NCI-H1092 treated with DMSO at 0.1 percent for 48 hours (cell line): Measurements from ENCODE around the gene SMTN.
"Not testable (repeated sequence)": the region's sequence is repeated elsewhere in the genome, so short reads cannot be mapped to it uniquely, and the experiment has no call there.

ENCODE experiments used
- DNase-seq: peaks from one replicate; lab custom pipeline; 2025; lab: John Stamatoyannopoulos, UW

The SMTN gene

DNA sequence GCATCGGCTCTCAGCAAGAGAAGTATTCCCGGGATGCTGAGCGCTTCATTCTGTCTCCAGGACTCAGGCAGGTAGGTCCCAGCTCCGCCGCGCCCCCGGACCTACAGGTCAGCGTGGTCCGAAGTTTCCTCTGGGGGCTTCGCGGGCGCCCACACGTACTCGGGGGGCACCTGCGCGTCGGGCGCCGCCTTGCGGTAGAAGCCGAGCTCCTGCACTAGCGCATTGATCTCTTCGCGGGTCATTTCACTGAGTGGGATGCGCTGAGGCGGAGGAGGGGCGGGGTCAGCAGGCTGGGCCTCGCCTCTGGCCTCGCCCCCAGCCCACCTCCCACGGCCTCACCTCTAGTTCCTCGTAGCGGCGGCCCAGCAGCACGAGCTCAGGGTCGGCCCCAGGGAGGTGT is 23.8 kb downstream of the SMTN start:
- no peak for DNase-seq

DNA sequence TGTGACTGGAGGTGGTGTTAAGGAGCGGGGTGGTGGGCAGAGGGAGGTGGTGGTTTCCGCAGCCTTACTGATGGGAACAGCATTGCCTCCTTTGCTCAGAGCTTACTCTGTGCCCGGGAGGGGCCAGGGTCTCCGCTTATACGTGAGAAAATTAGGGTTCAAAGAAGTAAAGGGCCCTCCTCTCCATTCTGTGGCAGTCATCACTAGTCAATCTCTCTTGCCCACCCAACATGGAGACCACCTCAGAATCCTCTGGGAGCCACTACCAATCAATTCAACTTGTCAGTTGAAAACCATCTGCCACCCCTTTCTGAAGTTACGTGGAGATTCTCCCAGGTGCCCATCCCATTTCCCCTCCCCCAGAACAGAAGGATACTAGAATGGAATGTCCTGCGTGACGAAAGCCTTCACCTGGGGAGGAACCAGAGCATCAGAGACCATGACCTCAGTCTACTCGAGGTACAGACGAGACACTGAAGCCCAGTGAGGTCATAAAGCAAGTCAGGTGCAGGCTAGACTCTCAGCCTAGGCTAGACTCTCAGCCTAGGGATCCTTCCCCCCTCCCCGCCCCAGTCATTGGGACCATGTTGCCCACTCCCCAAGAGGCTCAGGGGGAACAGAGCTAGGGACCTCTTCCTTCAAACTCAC is 24.3 kb downstream of the SMTN start:
- no peak for DNase-seq

DNA sequence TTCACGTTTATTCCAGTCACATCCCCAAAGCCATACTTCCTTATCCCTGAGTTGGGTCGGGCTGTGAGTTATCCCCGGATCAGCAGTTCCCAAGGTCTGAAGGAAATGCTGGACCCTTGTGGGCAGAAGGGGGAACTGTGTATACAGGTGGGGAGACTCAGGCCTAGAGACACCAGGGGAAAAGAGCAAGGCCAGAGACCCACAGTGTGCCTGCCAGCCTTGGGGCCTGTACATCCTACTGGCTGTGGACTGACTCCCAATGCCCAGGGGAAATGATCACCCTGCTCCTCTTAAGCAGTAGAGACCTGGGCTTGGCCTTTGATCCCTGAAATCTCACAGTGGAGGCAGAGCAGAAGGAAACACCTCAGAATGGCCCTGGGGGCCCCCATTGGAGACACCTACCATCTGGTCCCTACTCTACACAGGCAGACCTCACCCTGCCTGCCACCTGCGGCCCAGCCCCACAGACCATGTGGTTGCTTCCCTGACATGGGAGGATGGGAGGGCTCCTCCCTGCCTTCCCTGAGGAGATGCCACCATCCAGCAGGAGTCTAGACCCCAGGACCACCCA is 25.0 kb downstream of the SMTN start:
- DNase-seq = no peak

DNA sequence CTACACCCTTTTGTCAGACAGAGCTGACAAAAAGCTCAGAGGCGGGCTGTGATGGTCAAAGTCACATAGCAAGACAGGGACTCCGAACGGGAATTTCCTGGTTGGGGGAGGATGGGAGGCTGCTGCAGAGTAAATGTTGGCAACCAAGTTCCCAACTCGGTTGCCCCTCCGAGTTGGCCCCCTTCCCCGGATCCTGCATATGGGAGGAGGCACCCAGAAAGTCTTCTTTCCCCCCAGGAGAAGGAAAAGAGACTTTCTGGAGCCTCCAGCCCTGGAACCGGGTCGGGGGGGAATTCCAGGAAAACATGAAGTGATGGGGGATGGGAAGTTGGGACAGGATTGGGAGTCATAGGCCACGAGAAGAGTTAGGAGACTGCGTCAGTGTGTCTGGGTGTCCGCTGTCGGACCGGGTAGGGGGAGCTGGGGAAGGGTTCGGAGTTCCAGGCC is 25.6 kb downstream of the SMTN start:
- no peak for DNase-seq

DNA sequence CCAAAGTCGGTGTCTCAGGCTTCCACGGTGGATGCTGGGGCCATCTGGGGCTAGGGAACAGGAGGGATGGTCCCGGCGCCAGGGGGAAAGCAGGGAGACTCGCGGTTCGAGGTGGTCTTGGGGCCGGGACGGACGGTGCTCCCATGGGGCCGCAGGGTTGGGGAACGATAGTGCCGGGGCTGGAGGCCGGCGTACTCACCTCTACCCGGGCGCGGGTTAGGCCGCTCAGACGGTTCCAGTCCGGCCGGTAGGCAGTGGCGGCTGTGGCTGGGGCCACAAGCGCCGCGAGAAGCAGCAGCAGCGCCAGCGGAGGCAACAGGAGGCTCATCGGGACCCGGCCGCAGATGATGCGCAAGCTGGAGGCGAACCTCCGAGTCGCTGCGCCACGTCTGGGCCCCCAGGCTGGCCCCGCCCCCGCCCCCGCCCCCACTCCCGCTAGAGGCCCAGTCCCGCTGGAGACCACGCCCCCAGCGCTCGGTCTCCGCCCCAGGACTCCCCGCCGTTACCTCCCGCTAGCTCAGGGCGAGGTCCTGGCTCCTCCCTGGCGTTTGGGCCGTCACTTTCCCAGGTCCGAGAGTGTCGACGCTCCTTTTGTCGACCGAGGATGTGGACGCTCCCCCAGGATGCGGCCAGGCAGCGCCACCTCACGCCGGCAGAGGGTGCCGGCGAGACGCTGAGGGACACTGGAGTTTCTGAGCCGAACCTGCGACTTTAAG is 26.2 kb downstream of the SMTN start, which contains the start of gene SELENOM:
Gene SELENOM (minus strand): TSS at position 391 of the 716 bp plus-strand sequence. CDS start 63 bp downstream, at position 328.
- peak; percentile 69 for DNase-seq

DNA sequence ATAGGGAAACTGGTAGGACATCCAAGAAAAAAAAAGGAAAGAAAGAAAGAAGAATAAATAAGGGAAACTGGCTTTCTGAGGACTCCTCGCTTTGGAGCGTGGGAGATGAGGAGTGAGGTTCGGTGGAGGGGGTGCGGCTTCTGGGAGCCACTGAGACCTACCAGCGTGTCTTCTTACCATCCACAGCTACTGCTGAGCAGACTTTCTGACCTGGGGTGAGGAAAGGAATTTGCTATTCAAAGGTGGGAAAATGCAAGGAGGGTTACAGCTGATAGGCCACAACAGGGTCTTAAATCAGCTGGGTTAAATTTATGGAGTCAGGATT is 26.7 kb downstream of the SMTN start:
- no peak for DNase-seq

DNA sequence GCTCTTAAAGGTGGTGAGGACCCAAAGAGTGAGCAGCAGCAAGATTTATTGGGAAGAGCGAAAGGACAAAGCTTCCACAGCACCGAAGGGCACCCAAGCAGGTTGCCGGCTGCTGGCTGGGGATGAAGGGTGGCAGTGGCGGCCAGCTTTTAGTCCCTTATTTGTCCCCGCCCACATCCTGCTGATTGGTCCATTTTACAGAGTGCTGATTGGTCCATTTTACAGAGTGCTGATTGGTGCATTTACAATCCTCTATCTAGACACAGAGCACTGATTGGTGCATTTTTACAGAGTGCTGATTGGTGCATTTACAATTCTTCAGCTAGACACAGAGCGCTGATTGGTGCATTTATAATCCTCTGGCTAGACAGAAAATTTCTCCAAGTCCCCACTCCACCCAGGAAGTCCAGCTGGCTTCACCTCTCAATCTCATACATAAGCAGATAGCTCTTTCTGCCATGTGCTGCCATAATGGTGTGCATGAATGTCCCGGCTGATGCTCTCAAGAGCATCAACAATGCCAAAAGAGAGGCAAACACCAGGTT is 31.5 kb downstream of the SMTN start:
- DNase-seq = not testable (repeated sequence)

DNA sequence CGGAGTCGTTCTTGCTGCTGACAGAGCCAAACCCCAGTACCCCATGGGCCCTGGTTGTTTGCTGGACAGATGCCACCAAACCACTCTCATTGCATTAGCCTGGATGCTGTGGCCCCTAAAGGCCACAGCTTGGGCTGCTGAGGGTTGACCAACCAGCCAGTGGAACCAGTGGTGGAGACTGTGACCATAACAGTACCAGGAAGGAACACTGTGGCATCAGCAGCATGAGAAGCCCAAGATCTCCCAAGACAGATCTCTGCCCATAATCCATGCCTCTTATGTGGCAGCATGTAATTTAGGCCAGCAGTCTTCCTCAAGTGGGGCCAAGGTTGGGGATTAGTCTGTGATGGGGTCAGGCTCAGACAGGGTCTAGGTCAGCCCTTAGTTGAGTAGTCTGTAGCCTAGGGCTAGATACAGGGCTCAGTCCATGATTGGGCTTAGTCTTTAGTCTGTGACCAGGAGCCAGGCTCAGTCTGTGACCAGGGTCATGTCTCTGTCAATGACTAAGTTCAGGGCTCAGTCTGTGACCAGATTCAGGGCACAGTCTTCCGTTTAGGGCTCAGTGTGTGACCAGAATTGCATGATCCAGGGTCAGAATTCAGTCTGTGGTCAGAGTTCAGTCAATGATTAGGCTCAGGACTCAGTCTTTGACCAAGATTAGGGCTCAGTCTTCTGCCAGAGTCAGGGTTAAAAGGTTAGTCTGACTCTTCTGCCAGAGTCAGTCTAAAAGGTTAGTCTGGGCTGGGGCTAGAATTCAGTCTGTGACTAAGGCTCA is 37.1 kb downstream of the SMTN start:
- DNase-seq = no peak

DNA sequence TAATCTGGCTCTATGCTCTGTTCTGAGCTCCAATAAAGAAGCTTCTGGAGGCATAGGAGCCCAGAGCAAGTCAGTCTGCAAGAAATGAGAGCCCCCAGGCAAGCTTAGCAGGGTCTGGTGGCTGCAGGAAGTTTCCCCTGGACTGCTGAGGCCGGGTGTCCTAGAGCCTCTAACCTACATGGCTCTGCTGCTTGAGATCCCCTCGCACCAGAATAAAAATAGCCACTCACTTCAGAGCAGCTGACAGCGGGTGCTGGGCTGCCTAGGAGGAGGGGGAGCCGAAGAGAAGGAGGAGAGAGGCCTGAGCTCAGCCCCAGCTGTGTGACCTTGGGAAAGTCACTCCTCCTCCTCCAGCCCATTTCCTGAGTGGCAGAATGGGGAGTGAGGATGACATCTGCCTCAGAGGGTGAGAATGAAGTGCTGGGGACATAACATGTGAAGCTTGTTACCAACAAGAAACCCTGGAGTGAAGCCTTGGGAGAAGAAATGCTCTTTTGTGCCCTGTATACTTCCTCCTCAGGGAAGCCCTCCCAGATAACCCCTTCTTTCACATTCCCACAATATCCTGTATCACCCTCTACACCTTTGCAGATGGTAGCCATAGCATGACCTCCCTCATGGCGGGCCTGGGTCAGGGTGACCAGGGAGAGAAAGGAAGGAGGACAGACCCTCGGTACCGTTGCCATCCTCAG is 38.1 kb downstream of the SMTN start:
- no peak for DNase-seq

DNA sequence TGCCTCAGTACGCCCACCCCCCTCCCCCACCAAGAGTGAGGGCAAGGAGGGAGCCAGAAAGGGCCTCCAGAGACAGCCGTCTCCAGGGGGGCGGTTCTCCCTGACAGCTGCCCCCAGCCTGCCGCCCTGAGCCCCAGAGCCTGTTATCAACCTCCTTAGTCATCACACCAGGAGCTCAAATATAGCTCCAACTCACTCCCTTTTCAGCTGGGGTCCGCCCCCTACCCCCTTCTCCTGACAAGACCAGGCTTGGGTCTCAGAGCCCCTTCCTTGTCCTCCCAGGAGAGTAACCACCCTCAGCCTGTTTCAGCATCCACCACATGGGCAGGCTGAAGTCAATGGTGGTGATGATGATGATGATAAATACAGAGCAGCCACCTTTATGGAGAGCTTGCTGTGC is 39.1 kb downstream of the SMTN start:
- DNase-seq = no peak

DNA sequence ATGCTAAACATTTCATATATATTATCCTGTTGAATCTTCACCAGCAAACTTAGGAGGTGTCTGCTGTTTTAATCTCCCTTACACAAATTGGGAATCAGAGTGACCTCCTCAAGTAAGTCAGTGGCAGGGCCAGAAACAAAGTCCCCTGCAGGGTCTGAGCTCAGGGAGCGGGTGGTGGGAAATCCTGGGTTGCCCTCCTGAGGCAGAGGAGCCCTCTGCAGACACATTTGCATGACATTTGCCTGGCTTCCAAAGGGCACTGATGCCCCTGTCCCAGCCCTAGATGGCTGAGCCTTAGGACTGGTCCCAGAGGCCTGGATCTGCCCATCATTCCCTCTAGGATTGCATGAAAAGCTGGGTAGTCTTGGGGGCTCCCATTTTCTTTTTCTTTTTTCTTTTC is 39.5 kb downstream of the SMTN start:
- DNase-seq = no peak

DNA sequence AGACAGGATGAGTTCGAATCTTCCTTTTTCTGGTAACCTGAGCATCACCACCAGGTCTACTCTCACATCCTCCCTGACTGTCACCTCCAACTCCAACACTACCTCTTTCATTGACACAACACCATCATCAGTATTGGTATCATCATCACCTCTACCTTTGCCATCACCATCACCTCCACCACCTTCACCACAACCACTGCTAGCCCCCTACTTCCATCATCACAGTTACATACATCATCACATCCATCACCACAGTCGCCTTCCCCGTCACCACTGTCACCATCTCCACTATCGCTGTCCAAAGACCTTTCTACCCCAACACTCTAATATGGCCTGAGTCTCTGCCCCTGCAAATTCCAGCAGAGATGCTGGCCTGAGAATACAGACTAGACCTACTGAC is 40.3 kb downstream of the SMTN start:
- no peak for DNase-seq

DNA sequence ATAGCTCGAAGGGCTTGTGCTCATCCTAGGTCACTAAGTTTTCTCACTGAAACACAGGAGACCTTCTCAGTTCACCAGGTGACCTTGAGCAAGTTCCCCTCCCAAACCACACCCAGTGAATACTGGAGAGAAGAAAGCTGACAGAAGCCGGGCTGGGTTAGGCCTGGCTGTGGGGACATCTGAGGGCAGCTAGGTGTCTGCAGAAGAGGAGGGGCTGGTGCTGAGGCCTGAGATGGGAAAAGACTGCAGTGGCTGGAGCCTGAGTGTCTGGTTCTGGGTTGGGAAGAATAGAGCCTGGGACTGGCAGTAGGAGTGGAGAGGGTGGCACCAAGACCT is 41.0 kb downstream of the SMTN start:
- DNase-seq = no peak

DNA sequence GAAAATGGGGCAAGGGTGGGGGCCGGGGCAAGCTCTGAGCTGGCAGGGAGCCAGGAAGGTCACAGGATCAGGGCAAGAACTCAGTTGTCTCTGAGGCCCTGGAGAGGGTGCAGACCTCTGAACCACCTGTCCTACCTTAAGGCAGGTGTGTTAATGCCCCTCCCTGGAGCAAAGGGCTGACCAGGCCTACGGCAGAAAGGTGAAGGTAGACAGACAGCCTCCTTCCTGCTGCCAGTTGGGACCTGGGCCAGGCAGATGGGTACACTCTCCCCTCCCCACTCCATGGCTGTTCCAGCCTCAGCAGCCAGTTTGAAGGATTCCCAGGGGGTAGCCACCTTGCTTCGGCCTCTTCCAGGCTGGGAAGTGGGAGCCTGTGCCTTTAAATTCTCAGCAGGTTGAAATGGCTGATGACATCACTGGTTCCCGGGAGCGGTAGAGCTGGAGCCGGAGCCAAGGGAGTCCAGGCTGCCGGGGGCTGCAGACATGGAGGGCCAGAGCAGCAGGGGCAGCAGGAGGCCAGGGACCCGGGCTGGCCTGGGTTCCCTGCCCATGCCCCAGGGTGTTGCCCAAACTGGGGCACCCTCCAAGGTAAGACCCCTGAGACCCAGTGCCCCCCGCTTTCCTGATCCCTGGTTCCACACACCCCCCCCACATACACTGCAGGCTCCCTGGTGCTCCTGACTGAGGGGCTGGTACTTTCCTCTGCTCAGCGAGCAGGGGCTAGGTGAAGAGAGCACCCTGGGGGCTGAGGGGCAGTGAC is 41.6 kb downstream of the SMTN start, which contains the start of gene INPP5J:
Gene INPP5J (plus strand): TSS at position 435 of the 760 bp plus-strand sequence. CDS start 49 bp downstream, at position 484.
- peak; percentile 61 for DNase-seq

DNA sequence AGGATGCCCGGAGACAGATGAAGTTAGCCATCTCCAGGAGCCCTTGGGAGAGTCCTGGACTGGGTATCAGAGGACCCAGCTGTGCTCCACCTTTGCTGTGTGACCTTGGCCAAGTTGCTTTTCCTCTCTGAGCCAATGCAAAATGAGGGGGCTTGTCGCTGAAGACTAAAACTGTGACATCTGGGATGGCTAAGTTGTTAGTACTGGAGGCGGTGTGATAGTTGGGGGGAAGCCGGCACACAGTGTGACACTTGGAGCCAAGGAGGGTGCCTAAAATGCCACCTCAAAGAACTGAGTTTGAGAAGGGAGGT is 42.1 kb downstream of the SMTN start:
- no peak for DNase-seq

DNA sequence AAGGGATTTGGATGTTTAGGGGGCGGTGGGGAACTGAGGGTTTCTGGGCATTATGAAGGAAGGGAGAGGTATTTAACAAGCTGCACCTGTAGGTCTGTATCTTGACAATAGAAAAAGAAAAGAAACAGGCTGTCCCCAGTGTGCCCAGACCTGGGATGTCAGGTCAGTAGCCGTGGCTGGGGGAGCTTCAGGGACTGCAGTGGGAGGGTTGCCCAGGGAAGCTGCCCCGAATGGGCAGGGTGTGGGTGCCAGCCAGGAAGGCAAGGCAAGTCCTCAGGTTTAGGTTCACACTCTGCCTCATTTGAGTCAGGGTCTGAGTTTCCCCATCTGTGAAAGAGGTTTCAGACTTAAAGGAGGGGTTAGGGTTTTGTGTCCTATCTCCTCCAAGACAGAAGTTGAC is 43.2 kb downstream of the SMTN start:
- DNase-seq = no peak

DNA sequence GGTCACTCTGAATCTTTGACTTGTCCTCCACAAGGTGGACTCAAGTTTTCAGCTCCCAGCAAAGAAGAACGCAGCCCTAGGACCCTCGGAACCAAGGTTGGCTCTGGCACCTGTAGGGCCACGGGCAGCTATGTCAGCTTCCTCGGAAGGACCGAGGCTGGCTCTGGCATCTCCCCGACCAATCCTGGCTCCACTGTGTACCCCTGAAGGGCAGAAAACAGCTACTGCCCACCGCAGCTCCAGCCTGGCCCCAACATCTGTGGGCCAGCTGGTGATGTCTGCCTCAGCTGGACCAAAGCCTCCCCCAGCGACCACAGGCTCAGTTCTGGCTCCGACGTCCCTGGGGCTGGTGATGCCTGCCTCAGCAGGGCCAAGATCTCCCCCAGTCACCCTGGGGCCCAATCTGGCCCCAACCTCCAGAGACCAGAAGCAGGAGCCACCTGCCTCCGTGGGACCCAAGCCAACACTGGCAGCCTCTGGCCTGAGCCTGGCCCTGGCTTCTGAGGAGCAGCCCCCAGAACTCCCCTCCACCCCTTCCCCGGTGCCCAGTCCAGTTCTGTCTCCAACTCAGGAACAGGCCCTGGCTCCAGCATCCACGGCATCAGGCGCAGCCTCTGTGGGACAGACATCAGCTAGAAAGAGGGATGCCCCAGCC is 43.8 kb downstream of the SMTN start:
- no peak for DNase-seq

DNA sequence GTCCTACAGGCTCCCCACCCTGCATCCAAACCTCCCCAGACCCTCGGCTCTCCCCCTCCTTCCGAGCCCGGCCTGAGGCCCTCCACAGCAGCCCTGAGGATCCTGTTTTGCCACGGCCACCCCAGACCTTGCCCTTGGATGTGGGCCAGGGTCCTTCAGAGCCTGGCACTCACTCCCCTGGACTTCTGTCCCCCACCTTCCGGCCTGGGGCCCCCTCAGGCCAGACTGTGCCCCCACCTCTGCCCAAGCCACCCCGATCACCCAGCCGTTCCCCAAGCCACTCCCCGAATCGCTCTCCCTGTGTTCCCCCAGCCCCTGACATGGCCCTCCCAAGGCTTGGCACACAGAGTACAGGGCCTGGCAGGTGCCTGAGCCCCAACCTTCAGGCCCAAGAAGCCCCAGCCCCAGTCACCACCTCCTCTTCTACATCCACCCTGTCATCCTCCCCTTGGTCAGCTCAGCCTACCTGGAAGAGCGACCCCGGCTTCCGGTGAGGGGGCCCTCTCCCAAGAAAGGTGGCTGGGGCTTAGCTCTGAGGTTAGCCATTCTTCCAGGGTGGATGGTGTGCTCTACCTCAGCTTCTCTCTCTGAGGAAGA is 44.5 kb downstream of the SMTN start:
- DNase-seq = no peak

DNA sequence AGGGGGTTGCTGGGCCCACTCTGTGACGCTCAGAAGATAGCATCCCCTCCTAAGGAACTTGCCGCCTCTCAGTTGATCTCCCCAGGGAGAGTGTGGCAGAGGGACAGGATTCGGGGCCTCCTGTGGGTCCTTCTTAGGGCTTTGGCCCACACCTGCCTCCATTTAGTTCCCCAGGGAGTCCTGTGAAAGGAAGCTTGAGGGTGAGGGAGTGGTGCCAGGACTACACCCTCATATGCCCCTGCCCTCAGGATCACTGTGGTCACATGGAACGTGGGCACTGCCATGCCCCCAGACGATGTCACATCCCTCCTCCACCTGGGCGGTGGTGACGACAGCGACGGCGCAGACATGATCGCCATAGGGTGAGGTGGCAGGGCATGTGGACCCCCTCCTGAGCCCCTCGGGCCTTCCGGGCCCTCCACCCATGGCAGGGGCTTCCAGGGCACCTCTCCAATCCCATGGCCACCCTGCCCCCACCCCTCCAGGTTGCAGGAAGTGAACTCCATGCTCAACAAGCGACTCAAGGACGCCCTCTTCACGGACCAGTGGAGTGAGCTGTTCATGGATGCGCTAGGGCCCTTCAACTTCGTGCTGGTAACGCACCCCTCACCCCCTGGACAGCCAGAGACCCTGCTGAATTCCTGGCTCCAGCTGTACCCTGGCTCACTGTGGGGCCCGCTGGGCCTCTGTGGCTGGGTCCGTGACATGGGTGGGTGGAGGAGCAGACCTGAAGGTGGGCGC is 45.2 kb downstream of the SMTN start:
- no peak for DNase-seq

DNA sequence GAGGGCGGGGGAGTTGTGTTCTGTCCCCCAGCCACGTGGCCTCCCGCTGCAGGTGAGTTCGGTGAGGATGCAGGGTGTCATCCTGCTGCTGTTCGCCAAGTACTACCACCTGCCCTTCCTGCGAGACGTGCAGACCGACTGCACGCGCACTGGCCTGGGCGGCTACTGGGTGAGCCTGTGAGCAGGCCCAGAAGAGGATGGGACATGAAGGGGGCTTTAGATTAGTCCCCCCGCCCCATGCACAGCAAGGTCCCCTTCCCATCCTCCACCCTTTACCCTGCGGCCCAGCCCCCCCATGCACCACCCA is 45.7 kb downstream of the SMTN start:
- DNase-seq = no peak
